MCF 10A (cell line): Measurements from ENCODE around the gene ATF5. TPM values are rescaled to one million over a fixed set of nuclear protein-coding genes. Genes with fewer than 3 reads are reported as not detected.
"Not testable (repeated sequence)": the region's sequence is repeated elsewhere in the genome, so short reads cannot be mapped to it uniquely, and the experiment has no call there.

Experiments
- BruUV-seq: library from RNA; stranded (reverse); fragments of 400-500 nt; replicated peaks from 2 replicates; lab custom pipeline; 2021; lab: Mats Ljungman, UMichigan
- CTCF ChIA-PET: fragments of 300-600 bp; sonication (Branson Sonifier 250); formaldehyde crosslinking; extraction: SDS; loops from one replicate; lab custom pipeline; 2021; ENCODE audit warnings: antibody characterized with exemption, inconsistent platforms; lab: Yijun Ruan, JAX
- POLR2A ChIA-PET: fragments of 300-600, 350-650 bp; sonication (Branson Sonifier 250); formaldehyde crosslinking; extraction: SDS; loops from one replicate; lab custom pipeline; 2020; ENCODE audit warnings: antibody characterized with exemption, inconsistent platforms; lab: Yijun Ruan, JAX
- DNase-seq: peaks from one replicate; pipeline ENCODE4 v3.0.0-alpha.2; 2018; ENCODE audit not compliant: unreplicated experiment
- H3K27ac Mint-ChIP-seq: one replicate; pipeline ENCODE4 v1.8.0; 2022; ENCODE audit warnings: mild to moderate bottlenecking, low read depth, mixed read lengths; ENCODE audit not compliant: unreplicated experiment
- H3K27me3 Mint-ChIP-seq: one replicate; pipeline ENCODE4 v1.8.0; 2022; ENCODE audit warnings: mixed read lengths; ENCODE audit not compliant: insufficient read depth, unreplicated experiment
- H3K36me3 Mint-ChIP-seq: one replicate; pipeline ENCODE4 v1.8.0; 2022; ENCODE audit warnings: mild to moderate bottlenecking, moderate library complexity, mixed read lengths; ENCODE audit not compliant: insufficient read depth, unreplicated experiment
- H3K4me1 Mint-ChIP-seq: one replicate; pipeline ENCODE4 v1.8.0; 2022; ENCODE audit warnings: mixed read lengths; ENCODE audit not compliant: insufficient read depth, unreplicated experiment
- H3K4me3 Mint-ChIP-seq: one replicate; pipeline ENCODE4 v1.8.0; 2022; ENCODE audit warnings: mild to moderate bottlenecking, moderate library complexity, mixed read lengths; ENCODE audit not compliant: unreplicated experiment
- H3K9me3 Mint-ChIP-seq: one replicate; pipeline ENCODE4 v1.8.0; 2022; ENCODE audit warnings: mixed read lengths; ENCODE audit not compliant: unreplicated experiment
- intact Hi-C: fragments of 100-400 bp; cut with micrococcal nuclease; formaldehyde crosslinking; loops from 2 replicates; pipeline ENCODE4 v1.14.1; 2022
- total RNA-seq: library from RNA; stranded (reverse); gene quantifications from 2 replicates; pipeline ENCODE4 v1.2.3, GENCODE V29; 2022
- TF ChIP-seq, protein P1 (sequence below): fragments of 200-600 bp; IDR thresholded peaks from one replicate; pipeline ENCODE4 v1.8.0; 2022; ENCODE audit warnings: antibody characterized with exemption, mild to moderate bottlenecking; ENCODE audit not compliant: unreplicated experiment

Gene ATF5
- total RNA-seq, 1 experiment from 2014 or later: 23.7 TPM

DNA sequence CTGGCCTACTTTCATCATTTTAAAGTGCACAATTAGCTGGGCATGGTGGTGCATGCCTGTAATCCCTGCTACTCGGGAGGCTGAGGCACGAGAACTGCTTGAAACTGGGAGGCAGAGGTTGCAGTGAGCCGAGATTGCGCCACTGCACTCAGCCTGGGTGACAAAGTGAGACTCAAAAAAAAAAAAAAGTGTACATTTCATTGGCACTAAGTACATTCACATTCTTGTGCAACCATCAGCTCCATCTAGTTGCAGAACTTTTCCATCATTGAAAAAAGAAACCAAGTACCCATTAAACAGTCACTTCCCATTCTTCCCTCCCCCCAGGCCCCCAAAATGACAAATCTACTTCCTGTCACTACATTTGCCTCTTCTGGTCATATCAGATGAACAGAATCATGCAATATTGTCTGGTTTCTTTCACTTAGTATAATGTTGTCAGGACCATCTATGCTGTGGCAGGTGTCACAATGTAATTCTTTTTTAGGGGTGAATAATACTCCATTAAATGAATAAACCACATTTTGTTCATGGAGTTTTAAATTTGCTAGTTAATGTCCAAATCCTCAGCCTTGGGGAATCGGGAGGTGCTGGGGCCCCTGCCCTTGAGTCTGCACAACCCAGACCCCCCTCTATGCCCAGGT lies 39.4 kb downstream of the ATF5 start:
- BruUV-seq: no TSS peak
- Mint-ChIP-seq H3K4me3 (no peak overlapping the region), H3K36me3 (no peaks in the 10 kb centered on the region), H3K9me3 (no peaks in the 10 kb centered on the region), H3K4me1 (no peaks in the 10 kb centered on the region), H3K27ac (no peak overlapping the region), H3K27me3 (no peaks in the 10 kb centered on the region)
- intact Hi-C loops: no loop called here
- TF ChIP-seq, protein P1, sequence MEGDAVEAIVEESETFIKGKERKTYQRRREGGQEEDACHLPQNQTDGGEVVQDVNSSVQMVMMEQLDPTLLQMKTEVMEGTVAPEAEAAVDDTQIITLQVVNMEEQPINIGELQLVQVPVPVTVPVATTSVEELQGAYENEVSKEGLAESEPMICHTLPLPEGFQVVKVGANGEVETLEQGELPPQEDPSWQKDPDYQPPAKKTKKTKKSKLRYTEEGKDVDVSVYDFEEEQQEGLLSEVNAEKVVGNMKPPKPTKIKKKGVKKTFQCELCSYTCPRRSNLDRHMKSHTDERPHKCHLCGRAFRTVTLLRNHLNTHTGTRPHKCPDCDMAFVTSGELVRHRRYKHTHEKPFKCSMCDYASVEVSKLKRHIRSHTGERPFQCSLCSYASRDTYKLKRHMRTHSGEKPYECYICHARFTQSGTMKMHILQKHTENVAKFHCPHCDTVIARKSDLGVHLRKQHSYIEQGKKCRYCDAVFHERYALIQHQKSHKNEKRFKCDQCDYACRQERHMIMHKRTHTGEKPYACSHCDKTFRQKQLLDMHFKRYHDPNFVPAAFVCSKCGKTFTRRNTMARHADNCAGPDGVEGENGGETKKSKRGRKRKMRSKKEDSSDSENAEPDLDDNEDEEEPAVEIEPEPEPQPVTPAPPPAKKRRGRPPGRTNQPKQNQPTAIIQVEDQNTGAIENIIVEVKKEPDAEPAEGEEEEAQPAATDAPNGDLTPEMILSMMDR: no peak
- ChIA-PET POLR2A (interaction anchor here (0.8 kb wide), 1 partner anchor 181 kb away, joined by 3 read pairs; no protein-coding TSS in a partner anchor), CTCF (interaction anchor here (1.1 kb wide), 1 partner anchor 12 kb away, joined by 7 read pairs; no protein-coding TSS in a partner anchor)
- DNase-seq: no peak

DNA sequence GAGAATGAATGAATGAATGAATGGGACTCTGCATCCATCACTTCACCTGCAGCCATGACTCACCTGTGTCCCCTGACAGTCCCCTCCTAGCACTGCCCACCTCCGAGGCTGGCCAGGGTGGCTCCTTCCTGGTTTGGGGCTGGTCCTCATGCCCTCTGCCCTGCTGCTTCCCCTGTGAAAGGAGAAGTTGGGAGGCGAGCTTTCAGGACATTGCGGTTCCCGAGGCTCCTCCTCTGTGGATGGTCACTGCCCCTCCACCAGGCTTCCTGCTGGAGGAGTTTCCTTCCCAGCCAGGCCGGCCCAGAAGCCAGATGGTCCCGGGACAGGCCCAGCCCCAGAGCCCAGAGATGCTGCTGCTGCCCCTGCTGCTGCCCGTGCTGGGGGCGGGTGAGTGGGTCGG lies 40.4 kb downstream of the ATF5 start:
- H3K27me3 Mint-ChIP-seq, H3K27ac Mint-ChIP-seq, H3K36me3 Mint-ChIP-seq, DNase-seq, BruUV-seq, CTCF ChIA-PET, H3K9me3 Mint-ChIP-seq, H3K4me1 Mint-ChIP-seq, POLR2A ChIA-PET, H3K4me3 Mint-ChIP-seq, intact Hi-C loops: not testable (repeated sequence)

GRCh38 chr19:49971991-49972411 lies 43.0 kb downstream of the ATF5 start:
- CTCF ChIA-PET: no interaction called here
- no TSS peak for BruUV-seq
- TF ChIP-seq, protein P1: no peak

DNA sequence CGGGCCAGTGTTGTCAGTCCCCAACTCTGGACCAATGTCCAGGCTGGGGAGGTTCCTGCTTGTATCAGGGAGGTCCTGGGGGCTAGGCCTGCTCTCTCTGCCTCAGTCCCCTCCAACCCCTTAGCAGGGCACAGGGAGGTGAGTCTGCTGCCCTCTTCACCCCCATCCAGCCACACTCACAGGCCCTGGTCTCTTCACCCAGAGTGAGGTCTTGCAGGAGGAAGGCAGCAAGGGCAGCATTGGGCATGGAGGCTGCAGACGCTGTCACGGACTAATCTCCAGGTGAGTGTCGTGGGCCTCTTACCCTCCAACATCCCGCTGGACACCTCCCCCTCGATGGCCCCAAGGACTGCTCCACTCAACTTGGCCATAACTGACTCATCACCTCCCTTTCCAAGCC lies 43.8 kb downstream of the ATF5 start:
- no TSS peak for BruUV-seq
- Mint-ChIP-seq H3K4me1 (no peaks in the 10 kb centered on the region), H3K27me3 (no peaks in the 10 kb centered on the region), H3K27ac (no peak overlapping the region), H3K4me3 (no peak overlapping the region), H3K9me3 (no peaks in the 10 kb centered on the region), H3K36me3 (no peaks in the 10 kb centered on the region)
- no peak for DNase-seq
- intact Hi-C loops: no loop called here
- ChIA-PET CTCF (no interaction called here), POLR2A (no interaction called here)
- TF ChIP-seq, protein P1: no peak

More at GRCh38 chr19:49971991-49972411, 43.0 kb downstream of the ATF5 start:
- intact Hi-C loops: no loop called here
- Mint-ChIP-seq H3K9me3 (no peaks in the 10 kb centered on the region), H3K4me1 (no peaks in the 10 kb centered on the region), H3K27ac (no peak overlapping the region), H3K4me3 (no peak overlapping the region), H3K27me3 (no peaks in the 10 kb centered on the region), H3K36me3 (no peaks in the 10 kb centered on the region)
- POLR2A ChIA-PET: no interaction called here
- DNase-seq: no peak
